Activated CD4-positive, alpha-beta T cell treated with anti-CD3 and anti-CD28 coated beads, Interleukin-2, amount 10 ng/mL, durations not matched to agents 24 days and 14 days (primary cell): ENCODE measurements around the gene CFAP58. TPM values are rescaled to one million over a fixed set of nuclear protein-coding genes. Genes with fewer than 3 reads are reported as not detected.

Experiments used
- DNase-seq: peaks from one replicate; pipeline ENCODE4 v3.0.0; 2022
- H3K27ac Mint-ChIP-seq: one replicate; pipeline ENCODE4 v1.8.0; 2022; ENCODE audit warnings: mild to moderate bottlenecking, mixed read lengths
- H3K27me3 Mint-ChIP-seq: one replicate; pipeline ENCODE4 v1.8.0; 2022; ENCODE audit warnings: mixed read lengths
- H3K36me3 Mint-ChIP-seq: one replicate; pipeline ENCODE4 v1.8.0; 2022; ENCODE audit warnings: low read depth, mild to moderate bottlenecking, mixed read lengths
- H3K4me1 Mint-ChIP-seq: one replicate; pipeline ENCODE4 v1.8.0; 2021; ENCODE audit warnings: mixed read lengths
- H3K4me3 Mint-ChIP-seq: one replicate; pipeline ENCODE4 v1.8.0; 2022; ENCODE audit warnings: mild to moderate bottlenecking, moderate library complexity, mixed read lengths
- H3K9me3 Mint-ChIP-seq: one replicate; pipeline ENCODE4 v1.8.0; 2021; ENCODE audit warnings: mixed read lengths
- intact Hi-C: fragments of 100-400 bp; cut with micrococcal nuclease; formaldehyde crosslinking; loops from one replicate; pipeline ENCODE4 v1.15.1; 2023
- total RNA-seq: library from RNA; stranded (reverse); gene quantifications from 2 replicates; pipeline ENCODE4 v1.2.3, GENCODE V29; 2022

The CFAP58 gene
- total RNA-seq, 1 donor from 2014 or later = 0.16 TPM

DNA sequence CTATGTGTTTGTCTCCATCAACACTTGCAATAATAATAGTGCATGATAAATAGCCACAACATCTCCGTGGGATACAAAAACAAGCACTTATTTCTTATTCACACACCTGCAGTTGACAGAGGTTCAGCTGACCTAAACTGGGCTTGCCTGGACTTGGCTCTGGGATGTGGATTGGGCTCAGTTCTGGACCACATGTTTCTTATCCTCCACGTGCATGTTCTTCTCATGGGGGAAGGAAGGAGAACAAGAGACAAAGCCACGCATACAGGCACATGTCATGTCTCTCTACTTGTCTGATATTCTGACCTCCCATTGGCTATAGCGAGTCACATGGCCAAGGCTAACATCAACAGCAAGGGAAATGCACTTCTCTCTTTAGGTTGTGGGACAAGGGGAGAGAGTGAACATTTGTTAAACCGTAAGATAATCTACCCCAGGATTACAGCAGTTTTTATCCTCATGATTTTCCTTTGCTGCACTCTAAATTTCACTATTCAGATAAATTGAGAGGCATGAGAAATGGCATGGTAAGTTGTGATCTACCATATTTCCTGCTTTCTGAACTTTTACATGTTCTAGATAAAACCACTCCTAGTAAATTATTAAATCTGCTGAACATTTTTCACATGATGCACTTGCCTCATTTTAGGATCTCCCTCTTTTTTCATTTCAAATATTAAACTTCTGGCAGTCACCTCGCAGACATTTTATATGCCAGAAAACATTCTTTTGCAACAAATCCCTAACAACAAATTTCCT, 33.7 kb downstream of the CFAP58 start:
- H3K4me3 Mint-ChIP-seq = no peak overlapping the region
- DNase-seq = no peak
- H3K36me3 Mint-ChIP-seq = no peaks in the 10 kb centered on the region
- intact Hi-C loops = no loop called here
- H3K27ac Mint-ChIP-seq = no peak overlapping the region
- peaks cover 3% of the 10 kb centered on the region for H3K9me3 Mint-ChIP-seq
- H3K4me1 Mint-ChIP-seq = peaks cover 11% of the 10 kb centered on the region
- peaks cover 25% of the 10 kb centered on the region for H3K27me3 Mint-ChIP-seq

GRCh38 chr10:104388830-104389229, 35.2 kb downstream of the CFAP58 start:
- intact Hi-C loops = no loop called here
- Mint-ChIP-seq H3K4me3 (no peak overlapping the region), H3K27me3 (peaks cover 25% of the 10 kb centered on the region), H3K27ac (no peak overlapping the region), H3K36me3 (no peaks in the 10 kb centered on the region), H3K4me1 (peaks cover 11% of the 10 kb centered on the region), H3K9me3 (peaks cover 3% of the 10 kb centered on the region)
- no peak for DNase-seq

DNA sequence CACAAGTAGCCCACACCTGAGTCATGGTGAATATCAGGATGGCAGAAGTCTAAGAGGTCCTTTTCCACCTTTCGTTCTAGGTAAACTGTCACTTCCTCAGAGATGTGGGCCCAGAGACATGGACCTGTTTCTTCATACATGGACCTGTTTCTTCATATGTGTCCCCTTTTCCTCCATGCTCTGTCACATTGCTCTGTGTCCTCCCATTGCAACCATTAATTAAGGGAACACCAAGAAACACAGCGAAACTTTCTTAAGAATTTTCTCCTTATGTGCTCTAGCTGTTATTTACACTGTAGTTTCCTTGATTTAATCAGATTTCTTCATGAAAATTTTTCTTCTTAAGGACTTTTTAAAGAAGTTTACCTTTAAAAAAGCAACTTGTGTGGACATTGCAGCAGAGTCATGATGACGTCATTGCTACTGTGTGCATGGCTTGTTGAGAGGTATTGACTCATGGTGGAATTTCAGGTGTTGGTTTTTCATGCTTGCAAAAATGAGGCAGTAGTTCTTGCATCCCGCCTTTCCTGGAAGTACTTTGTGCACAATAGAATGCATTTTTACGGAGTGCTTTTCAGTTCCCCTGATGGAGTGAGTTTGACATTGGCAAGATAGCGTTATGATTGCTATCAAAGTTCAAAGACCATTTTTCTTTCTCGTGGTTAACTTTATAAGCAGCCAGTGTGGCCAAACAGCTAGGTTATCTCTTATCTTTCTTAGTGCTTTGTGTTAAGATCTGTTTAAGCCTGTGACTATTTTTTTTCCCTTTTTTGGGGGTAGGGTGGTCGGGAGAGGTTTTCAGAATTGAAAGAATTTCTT, 37.7 kb downstream of the CFAP58 start:
- no peaks in the 10 kb centered on the region for H3K36me3 Mint-ChIP-seq
- H3K27ac Mint-ChIP-seq = no peak overlapping the region
- H3K4me1 Mint-ChIP-seq = peaks cover 8% of the 10 kb centered on the region
- DNase-seq = no peak
- H3K27me3 Mint-ChIP-seq = peaks cover 22% of the 10 kb centered on the region
- H3K4me3 Mint-ChIP-seq = no peak overlapping the region
- no peaks in the 10 kb centered on the region for H3K9me3 Mint-ChIP-seq
- intact Hi-C loops = no loop called here

GRCh38 chr10:104391969-104392296, 38.3 kb downstream of the CFAP58 start:
- DNase-seq = no peak
- intact Hi-C loops = no loop called here
- no peak overlapping the region for H3K27ac Mint-ChIP-seq
- H3K27me3 Mint-ChIP-seq = peaks cover 20% of the 10 kb centered on the region
- H3K9me3 Mint-ChIP-seq = no peaks in the 10 kb centered on the region
- H3K4me1 Mint-ChIP-seq = peaks cover 8% of the 10 kb centered on the region
- H3K36me3 Mint-ChIP-seq = no peaks in the 10 kb centered on the region
- H3K4me3 Mint-ChIP-seq = no peak overlapping the region

GRCh38 chr10:104393387-104393786, 39.8 kb downstream of the CFAP58 start:
- peaks cover 4% of the 10 kb centered on the region for H3K4me1 Mint-ChIP-seq

GRCh38 chr10:104396581-104396980, 42.9 kb downstream of the CFAP58 start:
- intact Hi-C loops = no loop called here
- DNase-seq = no peak
- H3K27ac Mint-ChIP-seq = no peak overlapping the region
- no peaks in the 10 kb centered on the region for H3K36me3 Mint-ChIP-seq
- no peaks in the 10 kb centered on the region for H3K9me3 Mint-ChIP-seq
- no peak overlapping the region for H3K4me3 Mint-ChIP-seq
- peaks cover 2% of the 10 kb centered on the region for H3K4me1 Mint-ChIP-seq
- H3K27me3 Mint-ChIP-seq = peaks cover 30% of the 10 kb centered on the region

More at GRCh38 chr10:104393387-104393786, 39.8 kb downstream of the CFAP58 start:
- H3K27ac Mint-ChIP-seq = no peak overlapping the region
- intact Hi-C loops = no loop called here
- H3K9me3 Mint-ChIP-seq = no peaks in the 10 kb centered on the region
- peaks cover 29% of the 10 kb centered on the region for H3K27me3 Mint-ChIP-seq
- no peak for DNase-seq
- no peak overlapping the region for H3K4me3 Mint-ChIP-seq
- no peaks in the 10 kb centered on the region for H3K36me3 Mint-ChIP-seq

DNA sequence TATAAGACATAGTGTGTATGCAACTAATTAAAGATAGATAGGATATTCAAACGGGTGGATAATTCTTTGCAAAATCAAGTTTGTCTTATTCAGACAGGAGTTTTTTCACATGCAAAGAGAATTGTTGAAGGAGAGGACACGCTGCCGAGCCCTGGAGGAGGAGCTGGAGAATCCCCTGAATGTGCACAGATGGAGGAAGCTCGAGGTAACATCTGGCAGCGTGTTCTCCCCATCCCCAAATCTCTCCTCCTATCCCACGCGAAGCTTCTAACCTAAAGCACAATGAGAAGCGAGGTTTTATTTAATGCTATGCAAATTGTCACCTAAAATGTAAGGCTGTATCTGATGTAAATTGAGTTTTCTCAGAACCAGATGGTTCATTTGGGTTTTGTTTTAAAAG, 50.0 kb downstream of the CFAP58 start:
- H3K36me3 Mint-ChIP-seq = no peaks in the 10 kb centered on the region
- no peak for DNase-seq
- H3K4me3 Mint-ChIP-seq = no peak overlapping the region
- peaks cover 40% of the 10 kb centered on the region for H3K27me3 Mint-ChIP-seq
- intact Hi-C loops = no loop called here
- H3K4me1 Mint-ChIP-seq = no peaks in the 10 kb centered on the region
- no peak overlapping the region for H3K27ac Mint-ChIP-seq
- no peaks in the 10 kb centered on the region for H3K9me3 Mint-ChIP-seq

DNA sequence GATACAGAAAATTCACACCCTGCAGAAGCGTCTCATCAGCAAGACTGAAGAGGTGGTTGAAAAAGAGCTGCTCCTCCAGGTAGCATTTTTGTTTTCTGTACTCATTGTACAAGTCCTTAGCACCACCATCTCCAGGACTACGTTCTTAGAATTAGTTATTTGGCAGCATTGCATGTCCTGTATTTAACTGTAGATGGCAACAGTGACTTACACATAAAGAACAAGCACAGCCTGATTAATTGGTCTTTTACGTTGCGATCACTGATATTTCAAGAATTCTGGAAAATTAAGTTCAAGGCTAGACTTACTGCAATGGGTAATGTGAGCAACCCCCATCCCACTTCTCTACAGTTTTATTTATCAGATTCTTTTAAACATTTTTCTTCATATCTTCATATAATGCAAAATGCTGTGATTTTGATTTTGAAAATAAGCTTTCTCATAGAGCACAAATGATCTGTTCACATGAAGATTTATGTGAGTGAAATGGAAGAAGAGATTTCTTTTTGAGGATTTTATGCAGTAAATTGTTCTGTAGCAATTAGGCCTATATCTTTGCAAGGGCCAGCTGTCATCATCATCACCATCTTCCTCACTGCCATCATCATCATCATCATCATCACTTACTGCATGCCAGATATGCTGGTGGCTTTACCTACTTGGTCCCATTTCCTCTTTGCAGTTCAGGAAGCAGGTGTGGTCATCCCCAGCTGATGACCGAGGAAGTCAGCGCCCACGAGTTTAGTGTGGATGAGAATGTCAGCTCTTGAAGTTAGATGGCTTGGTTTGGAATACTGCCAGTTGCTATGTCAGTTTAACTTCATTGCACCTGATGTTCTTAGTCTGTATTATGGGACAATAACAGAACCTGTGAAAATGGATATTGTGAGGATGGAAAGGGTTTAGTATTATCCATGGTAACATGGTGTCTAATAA, 53.4 kb downstream of the CFAP58 start:
- no peak overlapping the region for H3K27ac Mint-ChIP-seq
- DNase-seq = no peak
- H3K9me3 Mint-ChIP-seq = no peaks in the 10 kb centered on the region
- intact Hi-C loops = no loop called here
- H3K4me3 Mint-ChIP-seq = no peak overlapping the region
- H3K4me1 Mint-ChIP-seq = no peaks in the 10 kb centered on the region
- peaks cover 36% of the 10 kb centered on the region for H3K27me3 Mint-ChIP-seq
- H3K36me3 Mint-ChIP-seq = no peaks in the 10 kb centered on the region

- Mint-ChIP-seq H3K4me1 (no peaks in the 10 kb centered on the region), H3K27ac (no peak overlapping the region), H3K27me3 (peaks cover 13% of the 10 kb centered on the region), H3K9me3 (no peaks in the 10 kb centered on the region), H3K4me3 (no peak overlapping the region), H3K36me3 (no peaks in the 10 kb centered on the region)
- no peak for DNase-seq
- intact Hi-C loops = no loop called here
Measured at GRCh38 chr10:104413528-104413927, 59.9 kb downstream of the CFAP58 start.

DNA sequence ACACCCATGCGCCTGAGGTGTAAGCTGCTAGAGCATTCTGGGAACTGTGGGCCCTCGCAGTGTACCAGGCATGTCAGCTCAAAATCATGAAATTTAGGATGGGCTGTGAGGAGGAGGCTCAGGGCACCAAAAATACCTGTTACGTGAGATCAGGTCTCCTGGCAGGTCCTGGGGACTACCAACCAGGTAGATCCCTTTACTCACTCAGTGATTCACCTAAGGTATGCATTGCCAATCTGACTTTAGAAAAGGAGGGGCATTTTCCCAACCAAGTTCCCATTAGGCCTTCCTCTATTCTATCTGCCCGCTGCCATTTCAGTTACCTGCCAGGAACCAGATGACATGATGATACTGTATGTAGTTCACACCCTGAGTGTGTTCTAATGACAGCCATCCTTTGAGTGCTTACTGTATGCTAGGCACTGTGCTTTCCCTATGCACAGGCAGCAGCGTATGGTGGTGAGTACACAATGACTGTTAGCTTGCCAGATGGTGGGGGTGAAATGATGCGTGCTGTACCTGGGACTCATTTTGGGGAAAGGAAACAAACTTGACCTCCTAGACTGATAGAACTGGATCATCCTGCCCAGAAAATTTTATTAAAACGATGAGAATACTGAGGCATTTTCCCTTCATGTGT, 62.0 kb downstream of the CFAP58 start:
- Mint-ChIP-seq H3K4me1 (no peaks in the 10 kb centered on the region), H3K9me3 (no peaks in the 10 kb centered on the region), H3K4me3 (no peak overlapping the region), H3K36me3 (no peaks in the 10 kb centered on the region), H3K27me3 (peaks cover 4% of the 10 kb centered on the region), H3K27ac (no peak overlapping the region)
- DNase-seq = no peak
- intact Hi-C loops = no loop called here

DNA sequence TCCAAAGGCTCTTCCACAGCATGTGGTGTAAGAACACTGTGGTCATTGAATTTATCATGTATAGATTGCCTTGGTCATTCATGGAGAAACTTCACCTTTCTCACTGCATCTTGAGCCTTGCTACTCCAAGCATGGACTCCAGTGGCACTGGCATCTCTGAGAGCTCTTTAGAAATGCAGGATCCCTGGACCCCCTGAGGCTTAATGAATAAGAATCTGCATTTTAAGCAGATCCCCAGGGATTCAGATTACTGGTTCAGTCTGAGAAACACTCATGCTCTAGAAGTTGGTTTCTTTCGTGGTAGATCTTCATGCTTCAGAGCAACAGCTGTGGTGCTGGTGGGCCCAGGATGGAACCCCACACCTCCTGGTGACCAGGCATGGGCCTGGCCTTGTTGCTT, 63.2 kb downstream of the CFAP58 start:
- Mint-ChIP-seq H3K36me3 (no peaks in the 10 kb centered on the region), H3K27me3 (peaks cover 4% of the 10 kb centered on the region), H3K4me1 (no peaks in the 10 kb centered on the region), H3K27ac (no peak overlapping the region), H3K4me3 (no peak overlapping the region), H3K9me3 (no peaks in the 10 kb centered on the region)
- DNase-seq = no peak
- intact Hi-C loops = no loop called here

DNA sequence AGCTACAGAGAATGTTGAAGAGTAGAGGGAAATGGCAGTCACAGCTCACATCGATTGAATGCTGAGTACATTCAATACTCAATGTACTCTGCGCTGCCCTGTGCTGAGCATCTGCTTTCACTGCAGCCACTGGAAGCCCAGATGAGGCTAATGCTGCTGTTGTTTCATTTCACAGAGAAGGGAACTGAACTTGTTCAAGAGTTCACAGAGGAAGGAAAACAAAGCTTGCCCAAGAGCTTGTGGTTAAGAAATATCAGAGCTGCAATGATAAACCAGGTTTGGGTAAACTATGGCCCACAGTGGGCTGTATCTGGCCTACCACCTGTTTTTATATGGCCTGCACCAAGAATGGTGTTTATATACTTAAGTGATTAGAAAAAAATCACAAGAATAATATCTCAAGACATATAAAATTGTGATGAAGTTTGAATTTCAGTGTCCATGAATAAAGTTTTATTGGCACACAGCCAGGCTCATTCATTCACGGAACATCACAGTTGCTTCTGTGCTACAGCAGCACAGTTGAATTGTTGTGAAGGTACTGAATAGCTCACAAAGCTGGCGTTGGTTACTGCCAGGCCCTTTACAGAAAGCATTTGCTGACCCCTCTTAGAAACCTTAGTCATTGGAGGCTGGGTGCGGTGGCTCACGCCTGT, 64.1 kb downstream of the CFAP58 start:
- H3K4me3 Mint-ChIP-seq = no peak overlapping the region
- no peaks in the 10 kb centered on the region for H3K36me3 Mint-ChIP-seq
- DNase-seq = no peak
- H3K27me3 Mint-ChIP-seq = peaks cover 8% of the 10 kb centered on the region
- no peaks in the 10 kb centered on the region for H3K9me3 Mint-ChIP-seq
- no peak overlapping the region for H3K27ac Mint-ChIP-seq
- intact Hi-C loops = no loop called here
- no peaks in the 10 kb centered on the region for H3K4me1 Mint-ChIP-seq

- Mint-ChIP-seq H3K9me3 (no peaks in the 10 kb centered on the region), H3K27me3 (peaks cover 5% of the 10 kb centered on the region), H3K27ac (no peak overlapping the region), H3K4me3 (no peak overlapping the region), H3K4me1 (peaks cover 5% of the 10 kb centered on the region), H3K36me3 (no peaks in the 10 kb centered on the region)
- DNase-seq = no peak
- intact Hi-C loops = no loop called here
Measured at GRCh38 chr10:104424719-104425118, 71.1 kb downstream of the CFAP58 start.
